Measurements from ENCODE around the gene NEK8.

DNA sequence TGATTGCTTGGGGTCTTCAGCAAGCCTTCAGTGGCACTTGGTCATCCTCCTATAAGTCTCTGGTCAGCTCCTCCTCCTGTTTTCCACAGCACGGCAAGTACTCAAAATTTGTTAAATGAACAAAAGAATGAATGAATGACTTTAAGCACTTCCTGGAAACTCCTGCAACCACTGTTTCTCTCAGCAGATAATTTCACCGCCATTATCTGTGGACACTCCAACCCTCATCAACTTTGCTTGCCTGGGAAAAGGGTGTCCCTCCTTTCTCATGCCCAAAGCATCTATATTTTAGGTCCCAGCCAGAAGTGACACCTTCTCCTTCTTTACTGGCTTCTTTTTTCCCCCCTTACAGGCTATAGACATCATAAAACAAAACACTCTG lies 21.3 kb upstream of the NEK8 start:
- TF ChIP-seq POLR2A (IDR thresholded peaks at IDR 0.05) = no peak
- TF ChIP-seq, protein P1, sequence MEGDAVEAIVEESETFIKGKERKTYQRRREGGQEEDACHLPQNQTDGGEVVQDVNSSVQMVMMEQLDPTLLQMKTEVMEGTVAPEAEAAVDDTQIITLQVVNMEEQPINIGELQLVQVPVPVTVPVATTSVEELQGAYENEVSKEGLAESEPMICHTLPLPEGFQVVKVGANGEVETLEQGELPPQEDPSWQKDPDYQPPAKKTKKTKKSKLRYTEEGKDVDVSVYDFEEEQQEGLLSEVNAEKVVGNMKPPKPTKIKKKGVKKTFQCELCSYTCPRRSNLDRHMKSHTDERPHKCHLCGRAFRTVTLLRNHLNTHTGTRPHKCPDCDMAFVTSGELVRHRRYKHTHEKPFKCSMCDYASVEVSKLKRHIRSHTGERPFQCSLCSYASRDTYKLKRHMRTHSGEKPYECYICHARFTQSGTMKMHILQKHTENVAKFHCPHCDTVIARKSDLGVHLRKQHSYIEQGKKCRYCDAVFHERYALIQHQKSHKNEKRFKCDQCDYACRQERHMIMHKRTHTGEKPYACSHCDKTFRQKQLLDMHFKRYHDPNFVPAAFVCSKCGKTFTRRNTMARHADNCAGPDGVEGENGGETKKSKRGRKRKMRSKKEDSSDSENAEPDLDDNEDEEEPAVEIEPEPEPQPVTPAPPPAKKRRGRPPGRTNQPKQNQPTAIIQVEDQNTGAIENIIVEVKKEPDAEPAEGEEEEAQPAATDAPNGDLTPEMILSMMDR (IDR thresholded peaks at IDR 0.05) = no peak

All from body of pancreas (tissue), 4 donors.